Stomach (tissue), 9 donors: ENCODE measurements around the gene C4B. TPM values are rescaled to one million over a fixed set of nuclear protein-coding genes. Genes with fewer than 3 reads are reported as not detected.

Experiments used
- DNase-seq, 2 donors: peaks; one replicate each; pipeline versions ENCODE4 v3.0.0 to v3.0.0-alpha.2; 2013 to 2019
- H3K27ac ChIP-seq, 5 donors: fragments of 200-600 bp in 4 of 5; sonication (generic) in 4 of 5; one replicate each; pipeline ENCODE4 v1.5.1; 2013 to 2019; ENCODE audit warnings: mild to moderate bottlenecking in 1 of 5, moderate library complexity in 1 of 5
- H3K27me3 ChIP-seq, 3 donors: fragments of 200-600 bp; sonication (generic); one replicate each; pipeline ENCODE4 v1.5.1; 2017 to 2019; ENCODE audit warnings: mixed run types in 1 of 3
- H3K36me3 ChIP-seq, 4 donors: fragments of 200-600 bp; sonication (generic); 1 replicate in 3 of 4; 2 replicates in 1 of 4; pipeline ENCODE4 v1.5.1; 2016 to 2019
- H3K4me1 ChIP-seq, 4 donors: fragments of 200-600 bp; sonication (generic); one replicate each; pipeline ENCODE4 v1.5.1; 2016 to 2019
- H3K4me3 ChIP-seq, 4 donors: fragments of 200-600 bp; sonication (generic) in 3 of 4; one replicate each; pipeline ENCODE4 v1.5.1; 2016 to 2019; ENCODE audit warnings: mild to moderate bottlenecking in 1 of 4
- H3K9me3 ChIP-seq, 4 donors: fragments of 200-600 bp; sonication (generic); one replicate each; pipeline ENCODE4 v1.5.1; 2016 to 2019
- EP300 ChIP-seq: sonication (generic); formaldehyde crosslinking; IDR thresholded peaks from one replicate; pipeline ENCODE4 v1.6.1; 2017; ENCODE audit warnings: antibody characterized with exemption
- POLR2A ChIP-seq, 4 donors: fragments of 450-650 bp; IDR thresholded peaks; one replicate each; pipeline ENCODE4 v1.6.1; 2016; ENCODE audit warnings: antibody characterized with exemption in 4 of 4, control low read depth in 2 of 4, mild to moderate bottlenecking in 1 of 4, moderate library complexity in 1 of 4
- POLR2AphosphoS5 ChIP-seq, 3 donors: sonication (generic); formaldehyde crosslinking; IDR thresholded peaks; one replicate each; pipeline ENCODE4 v1.6.1; 2016; ENCODE audit warnings: antibody characterized with exemption in 3 of 3
- WGBS, 5 donors: extraction: QIAGEN DNeasy Blood & Tissue Kit in 3 of 5; methylation state at CpG; one replicate each; pipeline versions ENCODE4 v1.1.5 to v1.1.7; 2013 to 2018; 5-methylcytosine and 5-hydroxymethylcytosine counted together
- intact Hi-C: fragments of 100-400 bp; cut with DNase I; formaldehyde crosslinking; loops from one replicate; pipeline ENCODE4 v1.15.1; 2023; ENCODE audit warnings: low total_unique reads
- polyA plus RNA-seq, 3 donors: library from polyadenylated mRNA; stranded (reverse); fragments of 200-250 nt; gene quantifications; one replicate each; pipeline ENCODE4 v1.2.3, GENCODE V29; 2013
- total RNA-seq, 5 donors: library from RNA; depleted of rRNA; stranded (reverse); fragments of >200 nt; gene quantifications; one replicate each; pipeline versions ENCODE4 v1.1.0 to v1.2.3, GENCODE V29; 2014 to 2016
- TF ChIP-seq, protein P1 (sequence below), 7 experiments: fragments of 450-650 bp in 4 of 7; fragments of 200-600 bp in 3 of 7; sonication (generic) in 3 of 7; IDR thresholded peaks; one replicate each; pipeline ENCODE4 v1.5.1; 2016 to 2019; ENCODE audit warnings: antibody characterized with exemption in 7 of 7, control low read depth in 2 of 7, mild to moderate bottlenecking in 1 of 7
- donor health status: healthy with polysubstance abuse.
- donor health status: Bipolar disorder and iron deficiency.
- donor health status: healthy.

The C4B gene
- total and polyA plus RNA-seq, 8 donors: 14.9 to 108 (median 43.3) TPM

- H3K9me3 ChIP-seq: no peaks in the 10 kb centered on the region
- DNase-seq: no peak
- peaks cover 3 to 53% (median 48%) of the 10 kb centered on the region in 4 donors for H3K36me3 ChIP-seq
- no peaks in the 10 kb centered on the region for H3K27me3 ChIP-seq
- no peak overlapping the region for H3K4me3 ChIP-seq
- H3K4me1 ChIP-seq: no peaks in the 10 kb centered on the region
- WGBS, 5 donors: 86 to 93% (median 88%) methylated on average over 11 to 14 of the region's 14 CpGs
- intact Hi-C loops: no loop called here
- TF ChIP-seq EP300 (no peak), POLR2AphosphoS5 (IDR thresholded peaks at IDR 0.05) (no peak), POLR2A (IDR thresholded peaks at IDR 0.05) (no peak)
- TF ChIP-seq, protein P1, sequence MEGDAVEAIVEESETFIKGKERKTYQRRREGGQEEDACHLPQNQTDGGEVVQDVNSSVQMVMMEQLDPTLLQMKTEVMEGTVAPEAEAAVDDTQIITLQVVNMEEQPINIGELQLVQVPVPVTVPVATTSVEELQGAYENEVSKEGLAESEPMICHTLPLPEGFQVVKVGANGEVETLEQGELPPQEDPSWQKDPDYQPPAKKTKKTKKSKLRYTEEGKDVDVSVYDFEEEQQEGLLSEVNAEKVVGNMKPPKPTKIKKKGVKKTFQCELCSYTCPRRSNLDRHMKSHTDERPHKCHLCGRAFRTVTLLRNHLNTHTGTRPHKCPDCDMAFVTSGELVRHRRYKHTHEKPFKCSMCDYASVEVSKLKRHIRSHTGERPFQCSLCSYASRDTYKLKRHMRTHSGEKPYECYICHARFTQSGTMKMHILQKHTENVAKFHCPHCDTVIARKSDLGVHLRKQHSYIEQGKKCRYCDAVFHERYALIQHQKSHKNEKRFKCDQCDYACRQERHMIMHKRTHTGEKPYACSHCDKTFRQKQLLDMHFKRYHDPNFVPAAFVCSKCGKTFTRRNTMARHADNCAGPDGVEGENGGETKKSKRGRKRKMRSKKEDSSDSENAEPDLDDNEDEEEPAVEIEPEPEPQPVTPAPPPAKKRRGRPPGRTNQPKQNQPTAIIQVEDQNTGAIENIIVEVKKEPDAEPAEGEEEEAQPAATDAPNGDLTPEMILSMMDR (IDR thresholded peaks at IDR 0.05): no peak
- no peak overlapping the region for H3K27ac ChIP-seq
Measured at GRCh38 chr6:32068867-32069266, 54.3 kb downstream of the C4B start.

GRCh38 chr6:32069460-32069859, 54.9 kb downstream of the C4B start:
- no peak for DNase-seq
- H3K27ac ChIP-seq: peak overlapping the region in 1 of 5 donors; percentile 32
- peaks cover 1 to 51% (median 44%) of the 10 kb centered on the region in 4 donors for H3K36me3 ChIP-seq

DNA sequence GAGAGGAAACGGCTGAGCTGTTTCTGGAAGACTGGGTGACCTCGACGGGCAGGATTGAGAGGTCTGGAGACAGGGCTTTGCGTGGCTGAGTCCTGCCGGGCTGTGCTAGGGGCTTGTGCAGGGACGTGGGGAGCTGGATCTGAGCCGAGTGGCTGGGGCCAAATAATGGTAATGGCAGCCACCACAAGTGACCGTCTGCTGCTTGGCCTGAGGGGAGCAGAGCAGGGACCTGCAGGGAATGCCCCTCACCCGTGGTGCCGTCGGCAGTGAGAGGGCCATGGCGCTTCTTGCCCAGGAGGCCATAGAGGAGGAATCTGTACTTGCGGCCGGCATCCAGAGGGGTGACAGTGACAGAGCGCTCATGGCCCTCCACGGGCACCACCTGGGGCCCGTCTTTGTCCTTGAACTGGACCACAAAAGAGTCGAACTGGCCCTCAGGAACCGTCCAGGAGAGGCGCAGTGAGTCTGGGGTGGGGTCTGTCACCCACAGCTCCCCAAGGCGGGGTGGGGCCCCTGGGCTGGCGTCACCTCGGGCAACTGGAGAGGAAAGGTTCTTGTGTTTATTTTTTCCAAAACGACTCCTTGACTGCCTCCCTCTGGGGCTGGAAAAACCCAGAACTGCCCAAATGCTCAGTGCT, 55.4 kb downstream of the C4B start:
- intact Hi-C loops: no loop called here

More at GRCh38 chr6:32069460-32069859, 54.9 kb downstream of the C4B start:
- no peak overlapping the region for H3K4me3 ChIP-seq
- no peaks in the 10 kb centered on the region for H3K27me3 ChIP-seq
- intact Hi-C loops: no loop called here
- 89 to 93% (median 91%) methylated on average over 17 of the region's 17 CpGs for WGBS, 5 donors
- H3K4me1 ChIP-seq: no peaks in the 10 kb centered on the region
- TF ChIP-seq POLR2A (IDR thresholded peaks at IDR 0.05) (no peak), POLR2AphosphoS5 (IDR thresholded peaks at IDR 0.05) (no peak), EP300 (no peak)
- TF ChIP-seq, protein P1 (IDR thresholded peaks at IDR 0.05): no peak
- H3K9me3 ChIP-seq: no peaks in the 10 kb centered on the region

DNA sequence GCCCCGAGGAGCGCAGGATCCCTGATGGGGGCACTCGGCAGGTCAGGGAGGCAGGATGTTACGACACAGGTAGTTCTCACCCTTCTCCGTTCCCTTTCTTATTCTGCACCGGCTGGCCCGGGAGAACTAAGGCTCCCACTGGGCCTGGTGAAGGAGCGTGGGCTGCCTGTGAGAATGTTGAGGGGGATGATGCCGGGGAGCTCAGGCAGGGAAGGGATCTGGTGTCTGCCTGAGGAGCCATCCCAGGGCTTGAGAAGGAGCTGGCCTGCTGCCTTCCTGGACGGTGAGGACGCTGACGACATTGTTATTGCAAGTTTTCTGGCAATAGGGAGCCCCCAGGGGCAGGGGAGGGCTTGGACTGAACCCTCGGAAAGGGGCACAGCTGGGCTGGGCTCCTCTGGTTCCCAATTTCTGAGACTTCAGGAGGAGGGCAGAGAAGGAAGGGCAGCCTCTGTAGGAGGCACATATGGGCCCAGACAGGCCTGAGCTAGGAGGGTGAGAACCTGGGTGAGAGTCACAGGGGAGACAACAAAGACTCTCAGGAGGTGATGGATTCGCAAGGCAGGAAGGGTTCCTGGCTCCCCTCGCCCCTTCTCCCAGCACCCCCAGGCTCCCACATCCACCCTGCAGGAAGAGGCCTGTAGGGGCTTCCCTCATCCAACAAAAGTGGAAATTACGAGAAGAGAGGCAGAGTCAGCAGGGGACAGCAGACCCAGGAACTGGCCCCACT, 56.4 kb downstream of the C4B start:
- Histone ChIP-seq H3K27ac (peak overlapping the region in 4 of 5 donors; percentile 19 to 53 (median 30)), H3K4me1 (no peaks in the 10 kb centered on the region), H3K27me3 (no peaks in the 10 kb centered on the region), H3K4me3 (no peak overlapping the region), H3K36me3 (peaks cover 0 to 46% (median 39%) of the 10 kb centered on the region in 4 donors), H3K9me3 (no peaks in the 10 kb centered on the region)
- peak in 1 of 2 donors; percentile 61 for DNase-seq
- WGBS, 5 donors: 73 to 86% (median 81%) methylated on average over 15 to 16 of the region's 16 CpGs
- TF ChIP-seq POLR2AphosphoS5 (IDR thresholded peaks at IDR 0.05) (no peak), EP300 (no peak), POLR2A (IDR thresholded peaks at IDR 0.05) (no peak)
- TF ChIP-seq, protein P1 (IDR thresholded peaks at IDR 0.05): no peak
- intact Hi-C loops: no loop called here

More for the DNA sequence above, 55.4 kb downstream of the C4B start:
- 78 to 85% (median 82%) methylated on average over 23 to 24 of the region's 24 CpGs for WGBS, 5 donors
- H3K27me3 ChIP-seq: no peaks in the 10 kb centered on the region
- no peak overlapping the region for H3K4me3 ChIP-seq
- H3K36me3 ChIP-seq: peaks cover 0 to 46% (median 39%) of the 10 kb centered on the region in 4 donors
- H3K9me3 ChIP-seq: no peaks in the 10 kb centered on the region
- peak overlapping the region in 2 of 5 donors; percentile 32 to 53 for H3K27ac ChIP-seq
- DNase-seq: no peak
- H3K4me1 ChIP-seq: no peaks in the 10 kb centered on the region
- TF ChIP-seq POLR2AphosphoS5 (IDR thresholded peaks at IDR 0.05): no peak
- TF ChIP-seq, protein P1 (IDR thresholded peaks at IDR 0.05): no peak
- no peak for TF ChIP-seq EP300
- TF ChIP-seq POLR2A (IDR thresholded peaks at IDR 0.05): no peak
